HL-60 (cell line): ENCODE measurements around the gene ADGRG6.

ENCODE experiments used
- DNase-seq, 2 experiments: peaks; one replicate each; pipeline ENCODE4 v3.0.0-alpha.2; 2010 to 2020; ENCODE audit warnings: low read depth in 1 of 2, low spot score in 1 of 2
- H3K27ac ChIP-seq: fragments of 250-450 bp; sonication (Bioruptor Pico); replicated peaks from 2 replicates; pipeline ENCODE4 v1.5.1; 2020; ENCODE audit warnings: mild to moderate bottlenecking, moderate library complexity
- H3K27me3 ChIP-seq: fragments of 250-450 bp; sonication (Bioruptor Pico); 2 replicates; pipeline ENCODE4 v1.5.1; 2021; ENCODE audit warnings: mild to moderate bottlenecking, moderate library complexity; ENCODE audit not compliant: insufficient read depth, poor library complexity, severe bottlenecking
- H3K4me3 ChIP-seq: replicated peaks from 2 replicates; pipeline ENCODE4 v1.5.1; 2011; ENCODE audit warnings: mild to moderate bottlenecking, control low read depth, low read length; ENCODE audit not compliant: insufficient read depth
- GABPA ChIP-seq: IDR thresholded peaks from 2 replicates; pipeline ENCODE4 v1.6.1; 2012; ENCODE audit warnings: low read depth
- POLR2AphosphoS5 ChIP-seq: IDR thresholded peaks from 2 replicates; pipeline ENCODE4 v1.6.1; 2012; ENCODE audit warnings: low read depth
- SPI1 ChIP-seq: IDR thresholded peaks from 2 replicates; pipeline ENCODE4 v1.6.1; 2012; ENCODE audit warnings: low read depth, mild to moderate bottlenecking, borderline replicate concordance
- TF ChIP-seq, protein P1 (sequence below): IDR thresholded peaks from 2 replicates; pipeline ENCODE4 v1.6.1; 2012; ENCODE audit warnings: low read depth; ENCODE audit not compliant: insufficient replicate concordance
- TF ChIP-seq, protein P2 (sequence below): IDR thresholded peaks from one replicate; pipeline ENCODE4 v1.5.1; 2011; ENCODE audit warnings: low read length, control low read depth, inconsistent platforms; ENCODE audit not compliant: insufficient read depth

Gene ADGRG6

DNA sequence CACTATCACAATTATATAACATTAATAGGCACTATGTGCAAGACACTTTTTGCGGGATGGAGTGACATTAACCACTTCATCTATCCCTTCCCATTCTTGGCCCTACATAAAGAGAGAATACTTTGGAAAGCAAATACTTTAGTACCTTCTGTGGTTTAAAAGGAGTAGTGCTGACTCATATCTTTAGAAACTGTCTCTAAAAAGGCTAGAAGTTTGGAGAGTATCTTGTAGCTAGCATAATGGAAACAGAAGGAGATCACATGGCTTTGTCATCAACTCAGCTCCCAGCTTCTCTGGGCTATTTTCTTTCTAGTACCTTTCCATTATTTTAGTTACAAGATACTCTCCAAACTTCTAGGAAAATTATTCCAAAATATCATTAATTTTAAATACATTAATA is 157.5 kb downstream of the ADGRG6 start:
- TF ChIP-seq, protein P1, sequence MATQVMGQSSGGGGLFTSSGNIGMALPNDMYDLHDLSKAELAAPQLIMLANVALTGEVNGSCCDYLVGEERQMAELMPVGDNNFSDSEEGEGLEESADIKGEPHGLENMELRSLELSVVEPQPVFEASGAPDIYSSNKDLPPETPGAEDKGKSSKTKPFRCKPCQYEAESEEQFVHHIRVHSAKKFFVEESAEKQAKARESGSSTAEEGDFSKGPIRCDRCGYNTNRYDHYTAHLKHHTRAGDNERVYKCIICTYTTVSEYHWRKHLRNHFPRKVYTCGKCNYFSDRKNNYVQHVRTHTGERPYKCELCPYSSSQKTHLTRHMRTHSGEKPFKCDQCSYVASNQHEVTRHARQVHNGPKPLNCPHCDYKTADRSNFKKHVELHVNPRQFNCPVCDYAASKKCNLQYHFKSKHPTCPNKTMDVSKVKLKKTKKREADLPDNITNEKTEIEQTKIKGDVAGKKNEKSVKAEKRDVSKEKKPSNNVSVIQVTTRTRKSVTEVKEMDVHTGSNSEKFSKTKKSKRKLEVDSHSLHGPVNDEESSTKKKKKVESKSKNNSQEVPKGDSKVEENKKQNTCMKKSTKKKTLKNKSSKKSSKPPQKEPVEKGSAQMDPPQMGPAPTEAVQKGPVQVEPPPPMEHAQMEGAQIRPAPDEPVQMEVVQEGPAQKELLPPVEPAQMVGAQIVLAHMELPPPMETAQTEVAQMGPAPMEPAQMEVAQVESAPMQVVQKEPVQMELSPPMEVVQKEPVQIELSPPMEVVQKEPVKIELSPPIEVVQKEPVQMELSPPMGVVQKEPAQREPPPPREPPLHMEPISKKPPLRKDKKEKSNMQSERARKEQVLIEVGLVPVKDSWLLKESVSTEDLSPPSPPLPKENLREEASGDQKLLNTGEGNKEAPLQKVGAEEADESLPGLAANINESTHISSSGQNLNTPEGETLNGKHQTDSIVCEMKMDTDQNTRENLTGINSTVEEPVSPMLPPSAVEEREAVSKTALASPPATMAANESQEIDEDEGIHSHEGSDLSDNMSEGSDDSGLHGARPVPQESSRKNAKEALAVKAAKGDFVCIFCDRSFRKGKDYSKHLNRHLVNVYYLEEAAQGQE: no peak
- TF ChIP-seq, protein P2, sequence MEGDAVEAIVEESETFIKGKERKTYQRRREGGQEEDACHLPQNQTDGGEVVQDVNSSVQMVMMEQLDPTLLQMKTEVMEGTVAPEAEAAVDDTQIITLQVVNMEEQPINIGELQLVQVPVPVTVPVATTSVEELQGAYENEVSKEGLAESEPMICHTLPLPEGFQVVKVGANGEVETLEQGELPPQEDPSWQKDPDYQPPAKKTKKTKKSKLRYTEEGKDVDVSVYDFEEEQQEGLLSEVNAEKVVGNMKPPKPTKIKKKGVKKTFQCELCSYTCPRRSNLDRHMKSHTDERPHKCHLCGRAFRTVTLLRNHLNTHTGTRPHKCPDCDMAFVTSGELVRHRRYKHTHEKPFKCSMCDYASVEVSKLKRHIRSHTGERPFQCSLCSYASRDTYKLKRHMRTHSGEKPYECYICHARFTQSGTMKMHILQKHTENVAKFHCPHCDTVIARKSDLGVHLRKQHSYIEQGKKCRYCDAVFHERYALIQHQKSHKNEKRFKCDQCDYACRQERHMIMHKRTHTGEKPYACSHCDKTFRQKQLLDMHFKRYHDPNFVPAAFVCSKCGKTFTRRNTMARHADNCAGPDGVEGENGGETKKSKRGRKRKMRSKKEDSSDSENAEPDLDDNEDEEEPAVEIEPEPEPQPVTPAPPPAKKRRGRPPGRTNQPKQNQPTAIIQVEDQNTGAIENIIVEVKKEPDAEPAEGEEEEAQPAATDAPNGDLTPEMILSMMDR: no peak
- TF ChIP-seq GABPA (no peak), SPI1 (no peak), POLR2AphosphoS5 (no peak)
- Histone ChIP-seq H3K4me3 (no peak overlapping the region), H3K27me3 (no peaks in the 10 kb centered on the region), H3K27ac (no peak overlapping the region)
- no peak for DNase-seq

DNA sequence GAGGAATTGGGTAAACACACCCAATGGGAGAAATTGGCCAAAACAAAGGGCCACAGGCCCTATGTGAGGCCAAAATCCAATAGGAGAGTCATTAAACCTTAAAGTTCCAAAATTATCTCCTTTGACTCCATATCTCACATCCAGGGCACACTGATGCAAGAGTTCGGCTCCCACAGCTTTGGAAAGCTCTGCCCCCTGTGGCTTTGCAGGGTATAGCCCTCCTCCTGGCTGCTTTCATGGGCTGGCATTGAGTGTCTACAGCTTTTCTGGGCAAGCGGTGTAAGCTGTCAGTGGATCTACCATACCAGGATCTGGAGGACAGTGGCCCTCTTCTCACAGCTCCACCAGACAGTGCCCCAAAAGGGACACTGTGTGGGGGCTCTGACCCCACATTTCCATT is 160.5 kb downstream of the ADGRG6 start:
- Histone ChIP-seq H3K4me3 (no peak overlapping the region), H3K27me3 (no peaks in the 10 kb centered on the region), H3K27ac (no peak overlapping the region)
- TF ChIP-seq, protein P2: no peak
- TF ChIP-seq POLR2AphosphoS5 (no peak), SPI1 (no peak), GABPA (no peak)
- TF ChIP-seq, protein P1: no peak
- DNase-seq: no peak

DNA sequence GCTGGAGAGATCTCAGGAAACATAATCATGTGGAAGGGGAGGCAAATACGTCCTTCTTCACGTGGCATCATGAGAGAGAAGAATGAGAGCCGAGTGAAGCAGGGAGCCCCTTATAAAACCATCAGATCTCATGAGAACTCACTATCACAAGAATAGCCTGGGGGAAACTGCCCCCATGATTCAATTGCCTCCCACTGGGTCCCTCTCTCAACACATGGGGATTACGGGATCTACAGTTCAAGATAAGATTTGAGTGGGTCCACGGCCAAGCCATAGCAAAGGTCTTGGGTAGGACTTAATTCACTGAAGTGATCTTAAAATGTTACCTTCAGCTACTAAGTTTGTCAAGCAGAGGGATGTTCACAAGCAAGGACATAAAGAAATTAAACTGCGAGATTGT is 162.2 kb downstream of the ADGRG6 start:
- DNase-seq: no peak
- no peak overlapping the region for H3K27ac ChIP-seq
- no peak overlapping the region for H3K4me3 ChIP-seq
- H3K27me3 ChIP-seq: no peaks in the 10 kb centered on the region
- TF ChIP-seq POLR2AphosphoS5: no peak
- TF ChIP-seq, protein P2: no peak
- no peak for TF ChIP-seq SPI1
- TF ChIP-seq, protein P1: no peak
- TF ChIP-seq GABPA: no peak
